IMR-90 (cell line): ENCODE data around the gene ADAM12. TPM values are rescaled to one million over a fixed set of nuclear protein-coding genes. Genes with fewer than 3 reads are reported as not detected.

Experiments used
- ATAC-seq: fragments of 200-7000 bp; cut with Tn5 transposase; 2 replicates; pipeline ENCODE4 v1.9.1; 2020; ENCODE audit warnings: low read depth, mild to moderate bottlenecking, moderate library complexity
- BruUV-seq: library from RNA; stranded (reverse); fragments of 400-500 nt; replicated peaks from 2 replicates; lab custom pipeline; 2021; lab: Mats Ljungman, UMichigan
- CTCF ChIA-PET: fragments of 300-600 bp; formaldehyde crosslinking; extraction: SDS; loops from one replicate; lab custom pipeline; 2021; ENCODE audit warnings: antibody characterized with exemption; lab: Yijun Ruan, JAX
- POLR2A ChIA-PET: fragments of 300-600 bp; sonication (Branson Sonifier 250); formaldehyde crosslinking; loops from one replicate; lab custom pipeline; 2022; ENCODE audit warnings: antibody characterized with exemption; ENCODE audit not compliant: unreplicated experiment; lab: Charles Lee
- DNase-seq: peaks from one replicate; pipeline ENCODE4 v3.0.0; 2013
- H2AFZ ChIP-seq: replicated peaks from 2 replicates; pipeline ENCODE3; 2013; ENCODE audit warnings: low read length, mild to moderate bottlenecking; ENCODE audit not compliant: poor library complexity
- H2AK5ac ChIP-seq: 2 replicates; pipeline ENCODE4 v1.6.1; 2013; ENCODE audit warnings: low read depth, low read length, inconsistent platforms
- H2AK9ac ChIP-seq: replicated peaks from 2 replicates; pipeline ENCODE3; 2013; ENCODE audit warnings: mild to moderate bottlenecking, low read depth, low read length, moderate library complexity; ENCODE audit not compliant: poor library complexity
- H2BK120ac ChIP-seq: 2 replicates; pipeline ENCODE4 v1.6.1; 2013; ENCODE audit warnings: low read depth, low read length, inconsistent platforms
- H2BK15ac ChIP-seq: 3 replicates; pipeline ENCODE4 v1.6.1; 2013; ENCODE audit warnings: low read depth, low read length, inconsistent platforms
- H2BK20ac ChIP-seq: 2 replicates; pipeline ENCODE4 v1.6.1; 2013; ENCODE audit warnings: low read depth, mild to moderate bottlenecking, inconsistent platforms, low read length, moderate library complexity
- H2BK5ac ChIP-seq: 2 replicates; pipeline ENCODE4 v1.6.1; 2013; ENCODE audit warnings: mild to moderate bottlenecking, low read depth, low read length, inconsistent platforms; ENCODE audit not compliant: poor library complexity, severe bottlenecking
- H3K14ac ChIP-seq: replicated peaks from 2 replicates; pipeline ENCODE4 v1.6.1; 2013; ENCODE audit warnings: low read depth, low read length, inconsistent platforms
- H3K18ac ChIP-seq: 2 replicates; pipeline ENCODE4 v1.6.1; 2013; ENCODE audit warnings: low read depth, low read length, control low read depth
- H3K23ac ChIP-seq: 2 replicates; pipeline ENCODE4 v1.6.1; 2013; ENCODE audit warnings: low read depth, low read length, inconsistent platforms
- H3K27ac ChIP-seq: 2 replicates; pipeline ENCODE4 v1.5.1; 2013; ENCODE audit warnings: mild to moderate bottlenecking, control low read depth, low read length; ENCODE audit not compliant: insufficient read depth
- H3K27me3 ChIP-seq: 2 replicates; pipeline ENCODE4 v1.6.1; 2013; ENCODE audit warnings: low read length; ENCODE audit not compliant: control insufficient read depth, insufficient read depth
- H3K36me3 ChIP-seq: 2 replicates; pipeline ENCODE4 v1.6.1; 2013; ENCODE audit warnings: low read length, mixed read lengths; ENCODE audit not compliant: control insufficient read depth, insufficient read depth
- H3K4ac ChIP-seq: 2 replicates; pipeline ENCODE4 v1.6.1; 2013; ENCODE audit warnings: low read depth, low read length, inconsistent platforms
- H3K4me1 ChIP-seq: 2 replicates; pipeline ENCODE4 v1.6.1; 2013; ENCODE audit warnings: low read length, mixed read lengths; ENCODE audit not compliant: control insufficient read depth, insufficient read depth
- H3K4me2 ChIP-seq: 2 replicates; pipeline ENCODE4 v1.6.1; 2013; ENCODE audit warnings: low read depth, mild to moderate bottlenecking, control low read depth, low read length, moderate library complexity
- H3K4me3 ChIP-seq: 2 replicates; pipeline ENCODE4 v1.5.1; 2013; ENCODE audit warnings: low read depth, mild to moderate bottlenecking, control low read depth, low read length, moderate library complexity; ENCODE audit not compliant: insufficient read depth
- H3K56ac ChIP-seq: 2 replicates; pipeline ENCODE4 v1.6.1; 2013; ENCODE audit warnings: low read length, inconsistent platforms; ENCODE audit not compliant: insufficient read depth; ENCODE audit errors: extremely low read depth
- H3K79me1 ChIP-seq, 2 experiments: 2 replicates each; pipeline ENCODE4 v1.6.1; 2013; ENCODE audit warnings: low read length in 2 of 2, inconsistent platforms in 1 of 2, low read depth in 1 of 2
- H3K9ac ChIP-seq: 2 replicates; pipeline ENCODE4 v1.6.1; 2013; ENCODE audit warnings: low read depth, low read length, control low read depth
- H3K9me1 ChIP-seq: 2 replicates; pipeline ENCODE4 v1.6.1; 2013; ENCODE audit warnings: low read length, inconsistent platforms; ENCODE audit not compliant: insufficient read depth
- H3K9me3 ChIP-seq: 2 replicates; pipeline ENCODE4 v1.6.1; 2013; ENCODE audit warnings: low read length; ENCODE audit not compliant: control insufficient read depth, insufficient read depth
- H4K20me1 ChIP-seq: 2 replicates; pipeline ENCODE4 v1.6.1; 2013; ENCODE audit warnings: low read length, inconsistent platforms; ENCODE audit not compliant: insufficient read depth
- H4K5ac ChIP-seq: 2 replicates; pipeline ENCODE4 v1.6.1; 2013; ENCODE audit warnings: mild to moderate bottlenecking, low read depth, low read length, control low read depth
- H4K8ac ChIP-seq, 2 experiments: 2 replicates each; pipeline ENCODE4 v1.6.1; 2013; ENCODE audit warnings: low read depth in 2 of 2, low read length in 2 of 2, control low read depth in 1 of 2, inconsistent platforms in 1 of 2
- H4K91ac ChIP-seq: 2 replicates; pipeline ENCODE4 v1.6.1; 2013; ENCODE audit warnings: low read depth, low read length, inconsistent platforms; ENCODE audit not compliant: insufficient read depth
- BHLHE40 ChIP-seq: fragments of 150-350 bp; IDR thresholded peaks from 2 replicates; pipeline ENCODE4 v1.6.1; 2016; ENCODE audit warnings: mild to moderate bottlenecking, low read depth, low read length
- CEBPB ChIP-seq: IDR thresholded peaks from 2 replicates; pipeline ENCODE4 v1.6.1; 2012; ENCODE audit warnings: low read depth, low read length, improper control_type of control experiment
- CHD1 ChIP-seq: IDR thresholded peaks from 2 replicates; pipeline ENCODE4 v1.6.1; 2012; ENCODE audit warnings: low read depth, low read length, improper control_type of control experiment
- FOS ChIP-seq: fragments of 150-350 bp; IDR thresholded peaks from 2 replicates; pipeline ENCODE4 v1.6.1; 2016; ENCODE audit warnings: low read depth, low read length
- MAFK ChIP-seq: IDR thresholded peaks from 2 replicates; pipeline ENCODE4 v1.6.1; 2012; ENCODE audit warnings: low read depth, low read length, improper control_type of control experiment
- MAZ ChIP-seq: IDR thresholded peaks from 2 replicates; pipeline ENCODE4 v1.6.1; 2012; ENCODE audit warnings: low read depth, mild to moderate bottlenecking, low read length, improper control_type of control experiment, moderate library complexity, borderline replicate concordance
- MXI1 ChIP-seq: IDR thresholded peaks from 2 replicates; pipeline ENCODE4 v1.6.1; 2012; ENCODE audit warnings: low read depth, mild to moderate bottlenecking, low read length, moderate library complexity, borderline replicate concordance
- NFE2L2 ChIP-seq: fragments of 150-350 bp; IDR thresholded peaks from 2 replicates; pipeline ENCODE4 v1.6.1; 2016; ENCODE audit warnings: low read depth, mild to moderate bottlenecking, low read length
- POLR2A ChIP-seq: IDR thresholded peaks from 2 replicates; pipeline ENCODE4 v1.6.1; 2012; ENCODE audit warnings: mild to moderate bottlenecking, low read depth, low read length
- RAD21 ChIP-seq: IDR thresholded peaks from 2 replicates; pipeline ENCODE4 v1.6.1; 2012; ENCODE audit warnings: low read length, improper control_type of control experiment
- RCOR1 ChIP-seq: IDR thresholded peaks from 2 replicates; pipeline ENCODE4 v1.6.1; 2012; ENCODE audit warnings: mild to moderate bottlenecking, low read length, improper control_type of control experiment; ENCODE audit not compliant: insufficient replicate concordance
- RFX5 ChIP-seq: IDR thresholded peaks from 2 replicates; pipeline ENCODE4 v1.8.0; 2012; ENCODE audit warnings: low read depth, mild to moderate bottlenecking, low read length, moderate library complexity
- SMC3 ChIP-seq: fragments of 150-350 bp; IDR thresholded peaks from 2 replicates; pipeline ENCODE4 v1.6.1; 2016; ENCODE audit warnings: low read depth, mild to moderate bottlenecking, antibody characterized with exemption, low read length, moderate library complexity
- WGBS, 2 experiments: methylation state at CpG; one replicate each; pipeline versions ENCODE4 v1.1.5 to v1.1.7; 2013; ENCODE audit warnings: missing lambda C conversion rate in 2 of 2; ENCODE audit not compliant: insufficient read length in 1 of 2; ENCODE audit errors: extremely low coverage in 2 of 2; 5-methylcytosine and 5-hydroxymethylcytosine counted together
- dilution Hi-C: fragments of 300-500 bp; cut with HindIII; formaldehyde crosslinking; loops from one replicate; pipeline ENCODE4 v1.14.3; 2018; ENCODE audit warnings: low sequenced_read_pairs; ENCODE audit not compliant: unreplicated experiment
- in situ Hi-C: fragments of 300-500 bp; cut with MboI; formaldehyde crosslinking; loops from 3 replicates; pipeline ENCODE4 v1.14.3; 2019; ENCODE audit warnings: low sequenced_read_pairs, inconsistent platforms, mixed read lengths
- intact Hi-C: fragments of 100-400 bp; cut with micrococcal nuclease; formaldehyde crosslinking; loops from 2 replicates; pipeline ENCODE4 v1.10.0; 2022
- polyA plus RNA-seq, 3 experiments: library from polyadenylated mRNA; depleted of rRNA; stranded (reverse); fragments of >200 nt; gene quantifications; 2 replicates each; pipeline ENCODE4 v1.2.3, GENCODE V29; 2012; ENCODE audit warnings: low replicate concordance in 1 of 3
- total RNA-seq: library from RNA; depleted of rRNA; stranded (reverse); fragments of >200 nt; gene quantifications from 2 replicates; pipeline ENCODE4 v1.2.3, GENCODE V29; 2012
- TF ChIP-seq, protein P1 (sequence below): conservative IDR thresholded peaks from 2 replicates; pipeline ENCODE4 v1.5.1; 2012; ENCODE audit warnings: mild to moderate bottlenecking, low read depth, low read length, improper control_type of control experiment
- TF ChIP-seq, protein P2 (sequence below): fragments of 150-350 bp; IDR thresholded peaks from 2 replicates; pipeline ENCODE4 v1.6.1; 2016; ENCODE audit warnings: low read depth, mild to moderate bottlenecking, low read length, moderate library complexity, borderline replicate concordance
- TF ChIP-seq, protein P3 (sequence below): fragments of 150-350 bp; IDR thresholded peaks from 2 replicates; pipeline ENCODE4 v1.6.1; 2017; ENCODE audit warnings: mild to moderate bottlenecking, antibody characterized with exemption, low read length, low read depth

The ADAM12 gene
- total and polyA plus RNA-seq, 2 of the 4 experiments (the other 2 are of a cell fraction), result 9.6 to 10.2 TPM

DNA sequence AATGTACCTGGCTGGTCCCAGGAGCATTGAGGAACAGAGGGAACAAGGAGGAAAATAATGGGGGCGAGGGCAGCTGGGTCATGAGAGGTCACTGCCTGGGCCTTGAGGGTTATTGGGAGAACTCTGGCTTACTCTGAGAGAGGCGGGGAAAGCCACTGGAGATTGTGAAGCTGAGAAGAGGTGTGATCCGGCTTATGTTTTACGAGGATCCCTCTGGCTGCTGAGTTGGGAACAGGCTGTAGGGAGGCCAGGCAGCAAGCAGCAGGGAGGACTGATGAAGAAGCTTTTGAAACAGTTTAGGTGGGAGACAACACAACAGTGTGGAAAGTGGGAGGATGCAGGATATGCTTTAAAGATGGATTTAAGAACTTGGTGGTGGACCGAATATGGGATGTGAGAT lies 404.6 kb downstream of the ADAM12 start:
- H3K4me3 ChIP-seq, result no peak overlapping the region

More for the DNA sequence above, 404.6 kb downstream of the ADAM12 start:
- Histone ChIP-seq H3K23ac (no peak overlapping the region), H3K4me2 (no peak overlapping the region), H3K27me3 (peaks cover 28% of the 10 kb centered on the region), H2BK20ac (no peak overlapping the region), H3K14ac (no peak overlapping the region), H3K18ac (no peak overlapping the region), H4K91ac (no peak overlapping the region), H2BK5ac (no peak overlapping the region), H3K79me1 (no peaks in the 10 kb centered on the region), H3K56ac (no peak overlapping the region), H2AK9ac (no peak overlapping the region), H4K5ac (no peak overlapping the region), H3K9ac (no peak overlapping the region), H3K4me1 (no peaks in the 10 kb centered on the region), H3K27ac (no peak overlapping the region), H3K4ac (no peak overlapping the region), H2AFZ (no peak overlapping the region), H2AK5ac (no peak overlapping the region), H3K9me1 (no peaks in the 10 kb centered on the region; the same call in 1 of the 2 replicates), H3K36me3 (no peaks in the 10 kb centered on the region), H3K9me3 (no peaks in the 10 kb centered on the region), H2BK15ac (no peak overlapping the region), H4K8ac (no peak overlapping the region), H2BK120ac (no peak overlapping the region), H4K20me1 (no peaks in the 10 kb centered on the region)
- 100% methylated on average over 2 of the region's 5 CpGs; no CpG with 5 or more reads in 1 of the 2 experiments for WGBS, 2 experiments
- no TSS peak for BruUV-seq
- no peak for TF ChIP-seq CHD1
- no peak for TF ChIP-seq MAFK
- no peak for TF ChIP-seq MXI1
- TF ChIP-seq CEBPB, result no peak
- no peak for TF ChIP-seq MAZ
- TF ChIP-seq FOS, result no peak
- TF ChIP-seq, protein P1, sequence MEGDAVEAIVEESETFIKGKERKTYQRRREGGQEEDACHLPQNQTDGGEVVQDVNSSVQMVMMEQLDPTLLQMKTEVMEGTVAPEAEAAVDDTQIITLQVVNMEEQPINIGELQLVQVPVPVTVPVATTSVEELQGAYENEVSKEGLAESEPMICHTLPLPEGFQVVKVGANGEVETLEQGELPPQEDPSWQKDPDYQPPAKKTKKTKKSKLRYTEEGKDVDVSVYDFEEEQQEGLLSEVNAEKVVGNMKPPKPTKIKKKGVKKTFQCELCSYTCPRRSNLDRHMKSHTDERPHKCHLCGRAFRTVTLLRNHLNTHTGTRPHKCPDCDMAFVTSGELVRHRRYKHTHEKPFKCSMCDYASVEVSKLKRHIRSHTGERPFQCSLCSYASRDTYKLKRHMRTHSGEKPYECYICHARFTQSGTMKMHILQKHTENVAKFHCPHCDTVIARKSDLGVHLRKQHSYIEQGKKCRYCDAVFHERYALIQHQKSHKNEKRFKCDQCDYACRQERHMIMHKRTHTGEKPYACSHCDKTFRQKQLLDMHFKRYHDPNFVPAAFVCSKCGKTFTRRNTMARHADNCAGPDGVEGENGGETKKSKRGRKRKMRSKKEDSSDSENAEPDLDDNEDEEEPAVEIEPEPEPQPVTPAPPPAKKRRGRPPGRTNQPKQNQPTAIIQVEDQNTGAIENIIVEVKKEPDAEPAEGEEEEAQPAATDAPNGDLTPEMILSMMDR, result no peak
- no peak for TF ChIP-seq RAD21
- TF ChIP-seq, protein P2, sequence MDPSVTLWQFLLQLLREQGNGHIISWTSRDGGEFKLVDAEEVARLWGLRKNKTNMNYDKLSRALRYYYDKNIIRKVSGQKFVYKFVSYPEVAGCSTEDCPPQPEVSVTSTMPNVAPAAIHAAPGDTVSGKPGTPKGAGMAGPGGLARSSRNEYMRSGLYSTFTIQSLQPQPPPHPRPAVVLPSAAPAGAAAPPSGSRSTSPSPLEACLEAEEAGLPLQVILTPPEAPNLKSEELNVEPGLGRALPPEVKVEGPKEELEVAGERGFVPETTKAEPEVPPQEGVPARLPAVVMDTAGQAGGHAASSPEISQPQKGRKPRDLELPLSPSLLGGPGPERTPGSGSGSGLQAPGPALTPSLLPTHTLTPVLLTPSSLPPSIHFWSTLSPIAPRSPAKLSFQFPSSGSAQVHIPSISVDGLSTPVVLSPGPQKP, result no peak
- TF ChIP-seq, protein P3, sequence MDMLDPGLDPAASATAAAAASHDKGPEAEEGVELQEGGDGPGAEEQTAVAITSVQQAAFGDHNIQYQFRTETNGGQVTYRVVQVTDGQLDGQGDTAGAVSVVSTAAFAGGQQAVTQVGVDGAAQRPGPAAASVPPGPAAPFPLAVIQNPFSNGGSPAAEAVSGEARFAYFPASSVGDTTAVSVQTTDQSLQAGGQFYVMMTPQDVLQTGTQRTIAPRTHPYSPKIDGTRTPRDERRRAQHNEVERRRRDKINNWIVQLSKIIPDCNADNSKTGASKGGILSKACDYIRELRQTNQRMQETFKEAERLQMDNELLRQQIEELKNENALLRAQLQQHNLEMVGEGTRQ, result no peak
- no peak for TF ChIP-seq RFX5
- TF ChIP-seq BHLHE40, result no peak
- TF ChIP-seq RCOR1, result no peak
- no peak for TF ChIP-seq NFE2L2
- no peak for TF ChIP-seq POLR2A
- TF ChIP-seq SMC3, result no peak
- ATAC-seq, result no peak
- CTCF ChIA-PET, result interaction anchor here (1.1 to 4.1 kb wide), 3 partner anchors 404 to 520 kb away, joined by 3 to 21 read pairs (median 8); partner anchors contain the start of gene ADAM12
- intact Hi-C loops, result loop anchor here (2.0 to 5.0 kb wide), 6 partner anchors 116 to 1869 kb away; no protein-coding TSS in a partner anchor
- DNase-seq, result no peak
- in situ Hi-C loops, result no loop called here
- dilution Hi-C loops, result no loop called here
- POLR2A ChIA-PET, result interaction anchor here (0.8 kb wide), 1 partner anchor 313 kb away, joined by 3 read pairs; no protein-coding TSS in a partner anchor
